ENCODE data around the gene VPS26C.

GRCh38 chr21:37214952-37215351 lies 52.2 kb downstream of the VPS26C start:
- no peak for TF ChIP-seq CTCF (IDR thresholded peaks at IDR 0.05; ENCODE audit: low read length)
- no peak for TF ChIP-seq EZH2phosphoT487 (IDR thresholded peaks at IDR 0.05; ENCODE audit: low read length)
- TF ChIP-seq EZH2 (optimal IDR thresholded peaks at IDR 0.05; ENCODE audit: low read depth, low read length), result no peak
